ENCODE results near the gene KAT7.

KAT7 gene

DNA sequence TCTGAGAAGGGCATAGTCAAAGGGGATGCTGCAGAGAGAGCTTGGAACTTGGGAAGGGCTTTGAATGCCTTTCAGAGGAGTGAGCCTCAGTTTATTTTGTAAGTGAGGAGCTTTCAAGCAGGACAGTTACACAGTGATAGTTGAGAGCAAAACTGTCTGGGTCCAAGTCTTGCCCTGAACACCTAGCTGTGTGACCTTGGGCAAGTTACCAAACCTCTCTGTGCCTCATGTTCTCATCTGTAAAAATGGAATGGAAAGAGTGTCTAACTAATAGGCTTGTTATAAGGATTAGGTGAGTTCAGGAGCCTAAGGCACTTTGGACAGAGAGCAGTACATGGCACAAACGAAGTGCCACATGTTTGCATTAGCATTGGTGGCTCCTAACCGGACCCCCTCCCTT, 86.4 kb downstream of the KAT7 start:
- no peak for DNase-seq

DNA sequence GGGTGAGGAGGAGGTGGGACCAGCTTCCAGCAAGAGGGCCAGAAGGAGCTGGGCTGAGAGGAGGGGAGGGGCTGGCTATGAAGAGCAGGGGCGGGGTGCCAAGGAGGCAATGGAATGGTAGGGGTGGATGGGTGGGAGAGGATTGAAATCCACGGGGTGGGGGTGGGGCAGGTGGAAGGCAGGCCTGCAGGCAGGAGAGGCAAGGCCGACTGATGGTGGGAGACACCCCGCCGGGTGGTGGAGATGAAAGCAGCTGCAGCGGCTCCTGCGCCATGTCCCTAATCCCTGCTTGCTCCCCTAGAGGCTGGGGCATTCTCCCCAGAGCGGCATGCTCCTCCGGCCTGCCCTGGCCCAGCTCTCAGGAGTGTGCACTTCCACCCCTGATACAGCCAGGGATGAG, 87.2 kb downstream of the KAT7 start:
- no peak for DNase-seq

DNA sequence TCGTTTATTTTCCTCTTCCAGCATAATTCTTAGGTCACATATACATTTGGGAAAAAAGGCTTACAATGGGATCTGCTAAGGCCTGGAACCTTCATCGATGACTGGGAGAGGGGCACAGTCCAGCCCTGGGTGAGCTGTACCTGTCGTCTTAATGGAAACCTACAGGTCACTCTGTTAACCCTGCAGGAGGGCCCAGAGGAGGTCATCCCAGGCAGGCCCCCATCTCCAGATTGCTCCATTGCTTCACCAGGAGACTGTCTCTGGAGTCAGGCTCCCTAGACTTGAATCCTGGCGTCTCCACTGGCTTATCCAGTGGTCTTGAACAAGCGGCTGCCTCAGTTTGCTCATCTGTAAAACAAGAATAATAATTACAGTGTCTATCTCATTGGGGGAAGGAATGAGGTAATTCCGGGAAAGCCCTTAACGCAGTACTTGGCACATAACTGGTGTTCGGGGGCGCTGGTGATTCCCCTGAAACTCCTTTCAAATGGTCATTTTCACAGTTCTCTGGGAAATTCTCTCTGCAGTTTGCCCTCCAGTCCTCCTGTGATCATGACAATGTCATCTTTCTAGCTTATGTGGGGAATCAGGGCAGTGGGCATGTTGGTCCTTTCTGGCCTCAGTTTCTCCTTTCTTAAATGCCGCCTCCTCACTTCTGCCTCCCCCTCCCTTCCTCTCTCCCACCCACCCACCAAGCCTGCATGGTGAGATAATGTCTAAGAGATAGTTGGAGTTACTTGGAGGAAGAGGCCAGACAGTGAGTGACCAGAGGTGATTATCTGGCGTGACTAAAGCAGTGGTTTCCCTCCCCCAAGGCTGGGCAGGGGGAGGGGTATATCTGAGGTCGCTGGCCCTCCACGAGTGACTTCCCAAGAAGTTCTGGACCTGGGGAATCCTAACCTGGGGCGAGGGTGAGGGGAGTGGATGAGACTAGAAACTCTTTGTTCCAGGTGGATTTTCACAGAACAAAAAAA, 90.7 kb downstream of the KAT7 start:
- no peak for DNase-seq

- peak; percentile 53 for DNase-seq
Measured at GRCh38 chr17:49880291-49881053, 92.0 kb downstream of the KAT7 start.

GRCh38 chr17:49881054-49881402, 92.5 kb downstream of the KAT7 start:
- no peak for DNase-seq

- no peak for DNase-seq
Measured at GRCh38 chr17:49882434-49882833, 94.0 kb downstream of the KAT7 start.

All from fibroblast of skin of right quadriceps (primary cell).